Measurements from ENCODE around the gene NTPCR. TPM values are rescaled to one million over a fixed set of nuclear protein-coding genes. Genes with fewer than 3 reads are reported as not detected.

The NTPCR gene
- total RNA-seq, 1 donor: 15.6 TPM

- no peak overlapping the region for H2AFZ ChIP-seq (ENCODE audit: low read length)
- H3K4me2 ChIP-seq (ENCODE audit: insufficient read depth, low read length): no peak overlapping the region
- H3K27ac ChIP-seq (ENCODE audit: low read depth, low read length): no peak overlapping the region
- H3K4me1 ChIP-seq (ENCODE audit: insufficient read depth, low read length): no peaks in the 10 kb centered on the region
- no peaks in the 10 kb centered on the region for H3K36me3 ChIP-seq (ENCODE audit: insufficient read depth, low read length)
- no peak overlapping the region for H3K4me3 ChIP-seq (ENCODE audit: insufficient read depth, low read length)
- TF ChIP-seq CTCF (IDR thresholded peaks at IDR 0.05; ENCODE audit: extremely low read depth, low read depth, low read length): no peak
- DNase-seq (ENCODE audit: insufficient read length, low spot score, missing footprints): peak; percentile 62
- H4K20me1 ChIP-seq (ENCODE audit: insufficient read depth, low read length): no peaks in the 10 kb centered on the region
- H3K27me3 ChIP-seq (ENCODE audit: insufficient read depth, low read length): no peaks in the 10 kb centered on the region
- no peaks in the 10 kb centered on the region for H3K9me3 ChIP-seq (ENCODE audit: low read depth, low read length)
- no peaks in the 10 kb centered on the region for H3K79me2 ChIP-seq (ENCODE audit: insufficient read depth, low read length)
These were observed 40.0 kb downstream of the NTPCR start for GRCh38 chr1:232990176-232991128.

GRCh38 chr1:232991238-232991637 is 40.8 kb downstream of the NTPCR start:
- H3K4me3 ChIP-seq (ENCODE audit: insufficient read depth, low read length): no peak overlapping the region
- no peaks in the 10 kb centered on the region for H3K4me1 ChIP-seq (ENCODE audit: insufficient read depth, low read length)
- no peak overlapping the region for H3K4me2 ChIP-seq (ENCODE audit: insufficient read depth, low read length)
- H2AFZ ChIP-seq (ENCODE audit: low read length): no peak overlapping the region
- no peaks in the 10 kb centered on the region for H3K79me2 ChIP-seq (ENCODE audit: insufficient read depth, low read length)
- TF ChIP-seq CTCF (IDR thresholded peaks at IDR 0.05; ENCODE audit: extremely low read depth, low read depth, low read length): no peak
- no peak for DNase-seq (ENCODE audit: insufficient read length, low spot score, missing footprints)
- no peak overlapping the region for H3K27ac ChIP-seq (ENCODE audit: low read depth, low read length)
- no peaks in the 10 kb centered on the region for H4K20me1 ChIP-seq (ENCODE audit: insufficient read depth, low read length)
- no peaks in the 10 kb centered on the region for H3K27me3 ChIP-seq (ENCODE audit: insufficient read depth, low read length)
- H3K9me3 ChIP-seq (ENCODE audit: low read depth, low read length): no peaks in the 10 kb centered on the region
- H3K36me3 ChIP-seq (ENCODE audit: insufficient read depth, low read length): no peaks in the 10 kb centered on the region

GRCh38 chr1:232992227-232992626 is 41.8 kb downstream of the NTPCR start:
- Histone ChIP-seq H3K79me2 (ENCODE audit: insufficient read depth, low read length) (no peaks in the 10 kb centered on the region), H3K36me3 (ENCODE audit: insufficient read depth, low read length) (no peaks in the 10 kb centered on the region), H4K20me1 (ENCODE audit: insufficient read depth, low read length) (no peaks in the 10 kb centered on the region), H2AFZ (ENCODE audit: low read length) (no peak overlapping the region), H3K4me2 (ENCODE audit: insufficient read depth, low read length) (no peak overlapping the region), H3K27ac (ENCODE audit: low read depth, low read length) (no peak overlapping the region), H3K27me3 (ENCODE audit: insufficient read depth, low read length) (no peaks in the 10 kb centered on the region), H3K4me1 (ENCODE audit: insufficient read depth, low read length) (no peaks in the 10 kb centered on the region), H3K4me3 (ENCODE audit: insufficient read depth, low read length) (no peak overlapping the region), H3K9me3 (ENCODE audit: low read depth, low read length) (no peaks in the 10 kb centered on the region)
- no peak for TF ChIP-seq CTCF (IDR thresholded peaks at IDR 0.05; ENCODE audit: extremely low read depth, low read depth, low read length)
- no peak for DNase-seq (ENCODE audit: insufficient read length, low spot score, missing footprints)

GRCh38 chr1:232993555-232993954 is 43.1 kb downstream of the NTPCR start:
- H3K27ac ChIP-seq (ENCODE audit: low read depth, low read length): no peak overlapping the region
- no peaks in the 10 kb centered on the region for H3K36me3 ChIP-seq (ENCODE audit: insufficient read depth, low read length)
- H4K20me1 ChIP-seq (ENCODE audit: insufficient read depth, low read length): no peaks in the 10 kb centered on the region
- H3K4me1 ChIP-seq (ENCODE audit: insufficient read depth, low read length): no peaks in the 10 kb centered on the region
- no peak overlapping the region for H3K4me3 ChIP-seq (ENCODE audit: insufficient read depth, low read length)
- DNase-seq (ENCODE audit: insufficient read length, low spot score, missing footprints): no peak
- H3K4me2 ChIP-seq (ENCODE audit: insufficient read depth, low read length): no peak overlapping the region
- H3K79me2 ChIP-seq (ENCODE audit: insufficient read depth, low read length): no peaks in the 10 kb centered on the region
- H2AFZ ChIP-seq (ENCODE audit: low read length): no peak overlapping the region
- H3K9me3 ChIP-seq (ENCODE audit: low read depth, low read length): no peaks in the 10 kb centered on the region
- H3K27me3 ChIP-seq (ENCODE audit: insufficient read depth, low read length): no peaks in the 10 kb centered on the region
- TF ChIP-seq CTCF (IDR thresholded peaks at IDR 0.05; ENCODE audit: extremely low read depth, low read depth, low read length): no peak

Data from osteoblast (primary cell).